GM12874 (cell line): Measurements from ENCODE around the gene PDIA2.

Experiments
- CTCF ChIP-seq: IDR thresholded peaks from 2 replicates; pipeline ENCODE4 v1.5.1; 2011; ENCODE audit warnings: low read depth, mild to moderate bottlenecking, control low read depth, low read length, moderate library complexity; ENCODE audit not compliant: insufficient read depth

PDIA2 gene

GRCh38 chr16:264440-264951 lies 18.5 kb upstream of the PDIA2 start:
- no peak for TF ChIP-seq CTCF

- TF ChIP-seq CTCF: no peak
Measured at GRCh38 chr16:265002-265529, 17.9 kb upstream of the PDIA2 start.

- TF ChIP-seq CTCF: no peak
Measured at GRCh38 chr16:265711-266110, 17.3 kb upstream of the PDIA2 start.

GRCh38 chr16:266258-267164 lies 16.5 kb upstream of the PDIA2 start:
- no peak for TF ChIP-seq CTCF

GRCh38 chr16:268141-269053 lies 14.6 kb upstream of the PDIA2 start:
- no peak for TF ChIP-seq CTCF

GRCh38 chr16:269061-269796 lies 13.7 kb upstream of the PDIA2 start:
- no peak for TF ChIP-seq CTCF
